Liver (tissue), 9 donors: ENCODE results near the gene IL12RB1. TPM values are rescaled to one million over a fixed set of nuclear protein-coding genes. Genes with fewer than 3 reads are reported as not detected.

Source experiments
- DNase-seq: peaks from one replicate; pipeline ENCODE4 v3.0.0-alpha.2; 2017; ENCODE audit warnings: low spot score
- H3K27ac ChIP-seq, 2 donors: one replicate each; pipeline ENCODE4 v1.7.0; 2013; ENCODE audit warnings: inconsistent platforms in 2 of 2, low read length in 2 of 2, control low read depth in 1 of 2, low read depth in 1 of 2, mild to moderate bottlenecking in 1 of 2
- H3K27me3 ChIP-seq, 4 donors: one replicate each; pipeline versions ENCODE4 v1.6.1 to v1.7.0; 2013; ENCODE audit warnings: low read length in 3 of 4, inconsistent platforms in 1 of 4, mild to moderate bottlenecking in 1 of 4, moderate library complexity in 1 of 4; ENCODE audit not compliant: control insufficient read depth in 4 of 4, insufficient read depth in 4 of 4
- H3K36me3 ChIP-seq, 4 donors: one replicate each; pipeline versions ENCODE4 v1.6.1 to v1.7.0; 2013; ENCODE audit warnings: low read length in 3 of 4, mild to moderate bottlenecking in 3 of 4, low read depth in 1 of 4, moderate library complexity in 1 of 4; ENCODE audit not compliant: control insufficient read depth in 4 of 4, insufficient read depth in 3 of 4
- H3K4me1 ChIP-seq, 4 donors: one replicate each; pipeline versions ENCODE4 v1.6.1 to v1.7.0; 2013; ENCODE audit warnings: low read length in 3 of 4, mild to moderate bottlenecking in 3 of 4, moderate library complexity in 1 of 4; ENCODE audit not compliant: control insufficient read depth in 4 of 4, insufficient read depth in 4 of 4
- H3K4me3 ChIP-seq, 3 donors: one replicate each; pipeline versions ENCODE4 v1.6.1 to v1.7.0; 2013; ENCODE audit warnings: low read length in 3 of 3, control low read depth in 1 of 3, low read depth in 1 of 3, mild to moderate bottlenecking in 1 of 3
- H3K9ac ChIP-seq, 2 donors: one replicate each; pipeline ENCODE4 v1.7.0; 2013; ENCODE audit warnings: low read length in 2 of 2, mild to moderate bottlenecking in 2 of 2, moderate library complexity in 2 of 2, control low read depth in 1 of 2, low read depth in 1 of 2
- H3K9me3 ChIP-seq, 4 donors: one replicate each; pipeline versions ENCODE4 v1.6.1 to v1.7.0; 2013; ENCODE audit warnings: low read length in 3 of 4; ENCODE audit not compliant: control insufficient read depth in 4 of 4
- ATF3 ChIP-seq: IDR thresholded peaks from 2 replicates; pipeline ENCODE4 v1.6.1; 2016; ENCODE audit warnings: antibody characterized with exemption
- EGR1 ChIP-seq, 2 donors: IDR thresholded peaks; 2 replicates each; pipeline ENCODE4 v1.6.1; 2016 to 2018; ENCODE audit warnings: antibody characterized with exemption in 2 of 2, low read depth in 2 of 2
- FOXA1 ChIP-seq: IDR thresholded peaks from 2 replicates; pipeline ENCODE4 v1.6.1; 2016; ENCODE audit warnings: antibody characterized with exemption
- FOXA2 ChIP-seq: IDR thresholded peaks from 2 replicates; pipeline ENCODE4 v1.6.1; 2016; ENCODE audit warnings: antibody characterized with exemption
- GABPA ChIP-seq, 2 donors: IDR thresholded peaks in 1 of 2; conservative IDR thresholded peaks in 1 of 2; 2 replicates each; pipeline ENCODE4 v1.6.1; 2016; ENCODE audit warnings: antibody characterized with exemption in 2 of 2, mild to moderate bottlenecking in 1 of 2, moderate library complexity in 1 of 2
- HNF4A ChIP-seq, 2 donors: conservative IDR thresholded peaks; 2 replicates each; pipeline ENCODE4 v1.6.1; 2016; ENCODE audit warnings: antibody characterized with exemption in 2 of 2, mild to moderate bottlenecking in 2 of 2
- HNF4G ChIP-seq: IDR thresholded peaks from 2 replicates; pipeline ENCODE4 v1.6.1; 2016; ENCODE audit warnings: antibody characterized with exemption
- JUND ChIP-seq, 2 donors: IDR thresholded peaks; 2 replicates each; pipeline ENCODE4 v1.6.1; 2016; ENCODE audit warnings: antibody characterized with exemption in 2 of 2
- MAX ChIP-seq: IDR thresholded peaks from 2 replicates; pipeline ENCODE4 v1.6.1; 2016; ENCODE audit warnings: antibody characterized with exemption
- NR2F2 ChIP-seq: IDR thresholded peaks from 2 replicates; pipeline ENCODE4 v1.6.1; 2016; ENCODE audit warnings: antibody characterized with exemption
- RAD21 ChIP-seq, 2 donors: IDR thresholded peaks; 2 replicates each; pipeline ENCODE4 v1.6.1; 2016; ENCODE audit warnings: antibody characterized with exemption in 2 of 2, mild to moderate bottlenecking in 2 of 2
- REST ChIP-seq: IDR thresholded peaks from 2 replicates; pipeline ENCODE4 v1.6.1; 2016; ENCODE audit warnings: antibody characterized with exemption, mild to moderate bottlenecking
- RXRA ChIP-seq, 2 donors: IDR thresholded peaks; 2 replicates each; pipeline ENCODE4 v1.6.1; 2017 to 2018; ENCODE audit warnings: antibody characterized with exemption in 2 of 2, mild to moderate bottlenecking in 1 of 2
- YY1 ChIP-seq: IDR thresholded peaks from 2 replicates; pipeline ENCODE4 v1.6.1; 2016; ENCODE audit warnings: antibody characterized with exemption, mild to moderate bottlenecking
- ZBTB33 ChIP-seq: IDR thresholded peaks from 2 replicates; pipeline ENCODE4 v1.6.1; 2016; ENCODE audit warnings: antibody characterized with exemption
- WGBS: extraction: QIAGEN DNeasy Blood & Tissue Kit; methylation state at CpG from one replicate; pipeline ENCODE4 v1.1.7; 2013; 5-methylcytosine and 5-hydroxymethylcytosine counted together
- polyA plus RNA-seq, 2 donors: library from polyadenylated mRNA; stranded (reverse) in 1 of 2; unstranded in 1 of 2; fragments of 200-250 nt in 1 of 2; fragments of >200 nt in 1 of 2; fragmentation: Nextera tagmentation in 1 of 2; extraction: Ambion mirVana in 1 of 2; gene quantifications; one replicate each; pipeline versions ENCODE4 v1.2.1 to v1.2.3, GENCODE V29; 2013 to 2015
- total RNA-seq, 2 donors: library from RNA; depleted of rRNA; stranded (reverse); fragments of >200 nt; gene quantifications; one replicate each; pipeline ENCODE4 v1.2.3, GENCODE V29; 2014
- donor health status: healthy.
- donor health status: healthy.
- donor health status: healthy.
- donor health status: healthy.
- donor health status: healthy.

Gene IL12RB1
- total and polyA plus RNA-seq, 4 donors: 0.43 to 2.4 (median 1.1) TPM

- no peak for DNase-seq
- H3K9ac ChIP-seq: no peak overlapping the region
- no peak overlapping the region for H3K27ac ChIP-seq
- H3K9me3 ChIP-seq: no peaks in the 10 kb centered on the region
- H3K27me3 ChIP-seq: no peaks in the 10 kb centered on the region
- H3K36me3 ChIP-seq: peaks cover 15 to 49% (median 31%) of the 10 kb centered on the region in 4 donors
- TF ChIP-seq NR2F2: no peak
- TF ChIP-seq YY1: no peak
- TF ChIP-seq RXRA (IDR thresholded peaks at IDR 0.05): no peak
- TF ChIP-seq RAD21 (IDR thresholded peaks at IDR 0.05): no peak
- no peak for TF ChIP-seq GABPA (IDR thresholded peaks at IDR 0.05 in 1 of 2, conservative IDR thresholded peaks at IDR 0.05 in 1 of 2)
- TF ChIP-seq MAX: no peak
- TF ChIP-seq HNF4G: no peak
- no peak for TF ChIP-seq ATF3
- TF ChIP-seq HNF4A (conservative IDR thresholded peaks at IDR 0.05): no peak
- TF ChIP-seq FOXA2: no peak
- no peak for TF ChIP-seq REST
- no peak for TF ChIP-seq ZBTB33
- H3K4me1 ChIP-seq: peaks cover 1 to 24% (median 15%) of the 10 kb centered on the region in 4 donors
- H3K4me3 ChIP-seq: no peak overlapping the region
- 91% methylated on average over 31 of the region's 31 CpGs for WGBS
Observed at GRCh38 chr19:18131841-18132596, 45.3 kb upstream of the IL12RB1 start.

GRCh38 chr19:18130523-18131242 is 43.9 kb upstream of the IL12RB1 start:
- Histone ChIP-seq H3K4me3 (no peak overlapping the region), H3K4me1 (peaks cover 1 to 13% (median 8%) of the 10 kb centered on the region in 4 donors), H3K9ac (no peak overlapping the region), H3K27ac (no peak overlapping the region), H3K27me3 (no peaks in the 10 kb centered on the region), H3K9me3 (no peaks in the 10 kb centered on the region), H3K36me3 (peaks cover 15 to 53% (median 34%) of the 10 kb centered on the region in 4 donors)
- no peak for DNase-seq
- WGBS: 96% methylated on average over 21 of the region's 21 CpGs
- no peak for TF ChIP-seq RAD21 (IDR thresholded peaks at IDR 0.05)
- no peak for TF ChIP-seq FOXA1
- TF ChIP-seq EGR1 (IDR thresholded peaks at IDR 0.05; ENCODE audit: low read depth in 2 of 2): no peak
- TF ChIP-seq ATF3: no peak
- no peak for TF ChIP-seq ZBTB33
- TF ChIP-seq REST: no peak
- TF ChIP-seq RXRA (IDR thresholded peaks at IDR 0.05): no peak
- TF ChIP-seq JUND (IDR thresholded peaks at IDR 0.05): no peak
- no peak for TF ChIP-seq NR2F2
- TF ChIP-seq GABPA (IDR thresholded peaks at IDR 0.05 in 1 of 2, conservative IDR thresholded peaks at IDR 0.05 in 1 of 2): no peak
